ENCODE data around the gene CDC5L.

The CDC5L gene

DNA sequence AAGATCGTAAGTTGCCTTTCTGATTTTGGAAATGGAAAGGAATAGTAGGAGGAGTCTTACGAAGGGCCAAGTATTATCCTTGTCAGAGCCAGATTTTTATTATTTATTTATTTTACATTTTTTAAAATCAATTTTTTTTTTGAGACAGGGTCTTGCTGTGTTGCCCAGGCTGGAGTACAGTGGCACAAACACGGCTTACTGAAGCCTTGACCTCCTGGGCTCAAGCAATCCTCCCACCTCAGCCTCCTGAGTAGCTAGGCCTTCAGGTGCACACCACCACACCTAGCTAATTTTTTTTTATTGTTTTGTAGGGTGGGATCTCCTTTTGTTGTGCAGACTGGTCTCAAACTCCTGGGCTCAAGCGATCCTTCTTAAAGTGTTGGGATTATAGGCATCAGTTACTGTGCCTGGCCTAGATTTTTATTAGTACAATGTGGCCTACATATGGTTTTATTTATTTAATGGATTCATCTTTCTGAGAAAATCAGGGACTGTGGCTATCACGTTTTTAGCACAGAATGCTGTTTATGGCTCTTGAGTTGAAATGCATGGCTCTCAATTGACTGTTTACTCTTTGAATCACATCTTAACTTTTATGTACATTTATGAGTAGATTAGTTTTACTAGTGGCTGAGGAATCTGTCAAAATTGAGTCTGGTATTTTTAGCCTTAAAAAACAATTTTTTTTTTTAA, 16.7 kb downstream of the CDC5L start:
- no peak for TF ChIP-seq HDGF (IDR thresholded peaks at IDR 0.05; ENCODE audit: borderline replicate concordance)
- TF ChIP-seq LEF1 (IDR thresholded peaks at IDR 0.05; ENCODE audit: borderline replicate concordance), result no peak
- TF ChIP-seq SUZ12 (IDR thresholded peaks at IDR 0.05), result no peak
- no peak for TF ChIP-seq ELF4 (IDR thresholded peaks at IDR 0.05)
- no peak for DNase-seq (ENCODE audit: extremely low spot score)
- POLR2A ChIA-PET, result no interaction called here
- CTCF ChIA-PET, result no interaction called here

DNA sequence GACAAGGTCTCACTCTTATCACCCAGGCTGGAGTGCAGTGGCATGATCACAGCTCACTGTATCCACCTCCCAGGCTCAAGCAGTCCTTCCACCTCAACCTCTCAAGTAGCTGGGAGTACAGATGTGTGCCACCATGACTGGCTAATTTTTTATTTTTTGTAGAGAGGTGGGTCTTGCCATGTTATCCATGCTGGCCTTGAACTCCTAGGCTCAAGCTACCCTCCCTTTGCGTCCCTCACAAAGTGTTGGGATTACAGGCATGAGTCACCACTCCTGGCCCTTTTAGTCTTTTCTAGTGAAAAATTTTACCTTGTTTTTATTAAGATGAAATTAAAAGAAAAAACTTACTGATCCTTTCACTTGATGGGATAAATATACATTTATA, 17.2 kb downstream of the CDC5L start:
- ChIA-PET POLR2A (no interaction called here), CTCF (no interaction called here)
- no peak for DNase-seq (ENCODE audit: extremely low spot score)
- no peak for TF ChIP-seq CTBP1 (IDR thresholded peaks at IDR 0.05; ENCODE audit: borderline replicate concordance)

DNA sequence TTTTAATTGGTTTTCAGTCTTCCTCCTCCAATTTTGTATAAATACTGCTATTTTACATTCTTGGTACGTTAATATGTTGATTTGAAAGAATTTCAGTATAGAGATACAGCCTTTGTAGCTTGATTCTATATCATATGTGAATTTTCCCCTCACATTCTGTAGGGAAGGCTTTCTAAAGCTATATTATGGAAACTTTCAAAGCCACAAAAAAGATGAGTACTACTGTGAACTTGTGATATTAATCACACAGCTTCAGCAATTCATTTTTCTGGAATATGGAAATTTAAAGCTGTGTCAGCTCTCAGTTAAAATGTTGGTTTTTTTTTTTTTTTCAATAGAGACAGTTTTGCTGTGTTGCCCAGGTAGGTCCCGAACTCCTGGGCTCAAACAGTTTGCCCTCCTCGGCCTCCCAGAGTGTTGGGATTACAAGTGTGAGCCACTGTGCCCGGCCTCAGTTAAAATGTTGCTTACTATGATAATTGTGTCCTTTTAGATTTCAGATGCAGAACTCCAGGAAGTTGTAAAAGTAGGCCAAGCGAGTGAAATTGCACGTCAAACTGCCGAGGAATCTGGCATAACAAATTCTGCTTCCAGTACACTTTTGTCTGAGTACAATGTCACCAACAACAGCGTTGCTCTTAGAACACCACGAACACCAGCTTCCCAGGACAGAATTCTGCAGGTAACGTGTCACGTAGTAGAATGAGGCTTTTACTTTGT, 20.6 kb downstream of the CDC5L start:
- CTCF ChIA-PET, result interaction anchor here (0.6 kb wide), 1 partner anchor 24 kb away, joined by 3 read pairs; no protein-coding TSS in a partner anchor
- POLR2A ChIA-PET, result interaction anchor here (2.6 kb wide), 1 partner anchor 21 kb away, joined by 8 read pairs; the partner anchor contains the start of gene CDC5L
- DNase-seq (ENCODE audit: extremely low spot score), result no peak
- TF ChIP-seq FOXM1 (IDR thresholded peaks at IDR 0.05; ENCODE audit: borderline replicate concordance) (no peak), BHLHE40 (IDR thresholded peaks at IDR 0.05; ENCODE audit: borderline replicate concordance) (no peak), FOXK2 (IDR thresholded peaks at IDR 0.05) (no peak), HDGF (IDR thresholded peaks at IDR 0.05; ENCODE audit: borderline replicate concordance) (no peak), L3MBTL2 (conservative IDR thresholded peaks at IDR 0.05) (no peak), SUZ12 (IDR thresholded peaks at IDR 0.05) (no peak), ELF4 (IDR thresholded peaks at IDR 0.05) (no peak), TARDBP (IDR thresholded peaks at IDR 0.05) (no peak), NFRKB (IDR thresholded peaks at IDR 0.05) (no peak), ARNT (IDR thresholded peaks at IDR 0.05) (no peak), FOXA1 (IDR thresholded peaks at IDR 0.05) (no peak)
- TF ChIP-seq, protein P1, sequence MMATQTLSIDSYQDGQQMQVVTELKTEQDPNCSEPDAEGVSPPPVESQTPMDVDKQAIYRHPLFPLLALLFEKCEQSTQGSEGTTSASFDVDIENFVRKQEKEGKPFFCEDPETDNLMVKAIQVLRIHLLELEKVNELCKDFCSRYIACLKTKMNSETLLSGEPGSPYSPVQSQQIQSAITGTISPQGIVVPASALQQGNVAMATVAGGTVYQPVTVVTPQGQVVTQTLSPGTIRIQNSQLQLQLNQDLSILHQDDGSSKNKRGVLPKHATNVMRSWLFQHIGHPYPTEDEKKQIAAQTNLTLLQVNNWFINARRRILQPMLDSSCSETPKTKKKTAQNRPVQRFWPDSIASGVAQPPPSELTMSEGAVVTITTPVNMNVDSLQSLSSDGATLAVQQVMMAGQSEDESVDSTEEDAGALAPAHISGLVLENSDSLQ (IDR thresholded peaks at IDR 0.05), result no peak

DNA sequence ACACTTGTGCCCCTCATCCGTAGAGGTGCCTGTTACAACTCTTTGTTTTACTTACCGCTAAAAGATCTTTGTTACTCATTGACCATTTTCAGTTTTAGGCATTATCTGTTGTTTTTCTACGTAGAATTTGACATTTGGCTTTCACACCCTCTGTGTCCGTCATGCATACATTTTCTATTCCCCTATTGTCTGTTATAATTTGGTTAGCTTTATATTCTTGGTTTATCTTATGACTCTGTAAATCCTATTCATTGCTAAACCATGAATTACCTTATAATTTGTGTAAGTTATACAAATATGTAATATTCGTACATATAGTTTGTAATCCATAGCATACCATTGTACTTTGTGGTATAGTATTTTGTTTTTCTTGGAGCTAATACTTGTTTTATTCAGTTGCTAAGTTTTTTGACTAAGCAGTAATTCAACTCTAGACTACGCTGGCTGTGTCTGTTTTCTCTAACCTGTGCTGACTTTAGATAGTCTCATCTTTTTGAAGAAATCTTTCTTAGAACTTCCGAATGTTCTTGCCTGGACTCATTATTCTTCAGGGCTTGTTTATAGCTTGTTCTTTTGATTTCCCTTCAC, 21.8 kb downstream of the CDC5L start:
- ChIA-PET CTCF (interaction anchor here (0.7 kb wide), 1 partner anchor 10 kb away, joined by 3 read pairs; no protein-coding TSS in a partner anchor), POLR2A (no interaction called here)
- no peak for DNase-seq (ENCODE audit: extremely low spot score)
- no peak for TF ChIP-seq FOXK2 (IDR thresholded peaks at IDR 0.05)
- no peak for TF ChIP-seq TARDBP (IDR thresholded peaks at IDR 0.05)
- no peak for TF ChIP-seq NFRKB (IDR thresholded peaks at IDR 0.05)
- no peak for TF ChIP-seq CTBP1 (IDR thresholded peaks at IDR 0.05; ENCODE audit: borderline replicate concordance)
- TF ChIP-seq HDGF (IDR thresholded peaks at IDR 0.05; ENCODE audit: borderline replicate concordance), result no peak
- no peak for TF ChIP-seq ZNF384 (IDR thresholded peaks at IDR 0.05)
- TF ChIP-seq, protein P1 (IDR thresholded peaks at IDR 0.05), result no peak
- no peak for TF ChIP-seq ELF4 (IDR thresholded peaks at IDR 0.05)
- TF ChIP-seq ARNT (IDR thresholded peaks at IDR 0.05), result no peak
- no peak for TF ChIP-seq FOXA1 (IDR thresholded peaks at IDR 0.05)
- TF ChIP-seq FOXM1 (IDR thresholded peaks at IDR 0.05; ENCODE audit: borderline replicate concordance), result no peak
- TF ChIP-seq SUZ12 (IDR thresholded peaks at IDR 0.05), result no peak
- no peak for TF ChIP-seq SP1 (IDR thresholded peaks at IDR 0.05)
- TF ChIP-seq L3MBTL2 (conservative IDR thresholded peaks at IDR 0.05), result no peak
- no peak for TF ChIP-seq BHLHE40 (IDR thresholded peaks at IDR 0.05; ENCODE audit: borderline replicate concordance)
- TF ChIP-seq LEF1 (IDR thresholded peaks at IDR 0.05; ENCODE audit: borderline replicate concordance), result no peak

DNA sequence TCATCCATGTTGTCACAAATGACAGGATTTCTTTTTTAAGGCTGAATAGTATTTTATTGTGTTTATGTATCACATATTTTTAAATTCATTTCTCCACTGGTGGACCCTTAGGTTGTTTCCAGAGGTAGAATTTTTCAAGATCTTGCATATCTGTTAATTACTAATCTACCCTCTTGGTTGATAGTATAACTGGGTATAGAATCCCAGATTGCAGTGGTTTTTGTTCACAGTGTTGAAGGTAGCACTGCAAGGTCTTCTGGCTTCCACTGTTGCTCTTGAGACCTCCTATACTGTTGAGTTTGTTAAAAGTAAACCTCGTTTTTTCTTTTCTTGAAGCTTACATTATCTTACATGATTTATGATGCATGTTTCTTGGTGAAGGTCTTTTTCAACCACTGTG, 22.9 kb downstream of the CDC5L start:
- no peak for DNase-seq (ENCODE audit: extremely low spot score)
- ChIA-PET CTCF (no interaction called here), POLR2A (no interaction called here)
- no peak for TF ChIP-seq LEF1 (IDR thresholded peaks at IDR 0.05; ENCODE audit: borderline replicate concordance)
- no peak for TF ChIP-seq HDGF (IDR thresholded peaks at IDR 0.05; ENCODE audit: borderline replicate concordance)
- no peak for TF ChIP-seq NFRKB (IDR thresholded peaks at IDR 0.05)
- TF ChIP-seq FOXK2 (IDR thresholded peaks at IDR 0.05), result no peak

DNA sequence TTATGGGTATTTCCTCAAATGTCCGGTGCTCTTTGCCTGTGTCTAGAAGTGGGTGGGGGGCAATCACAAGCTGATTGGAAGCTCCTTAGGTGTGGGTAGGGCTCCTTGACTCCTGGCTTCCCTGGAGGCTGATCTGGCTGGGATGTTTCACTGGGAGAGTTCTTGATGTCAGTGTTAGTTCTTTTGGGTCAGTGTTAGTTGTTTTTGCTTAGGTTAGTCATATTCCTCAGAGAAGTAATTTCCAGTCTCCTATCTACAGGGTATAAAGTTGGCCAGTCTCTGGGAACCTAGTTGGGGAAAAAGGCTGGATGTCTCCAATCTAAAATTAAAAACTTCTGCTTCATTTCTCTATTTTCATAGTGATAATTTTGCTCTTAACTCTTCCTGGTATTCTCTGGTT, 23.6 kb downstream of the CDC5L start:
- POLR2A ChIA-PET, result no interaction called here
- no peak for TF ChIP-seq ELF4 (IDR thresholded peaks at IDR 0.05)
- TF ChIP-seq ARNT (IDR thresholded peaks at IDR 0.05), result no peak
- no peak for TF ChIP-seq NFRKB (IDR thresholded peaks at IDR 0.05)
- no peak for TF ChIP-seq SUZ12 (IDR thresholded peaks at IDR 0.05)
- TF ChIP-seq, protein P1 (IDR thresholded peaks at IDR 0.05), result no peak
- no peak for TF ChIP-seq LEF1 (IDR thresholded peaks at IDR 0.05; ENCODE audit: borderline replicate concordance)
- TF ChIP-seq FOXK2 (IDR thresholded peaks at IDR 0.05), result no peak
- TF ChIP-seq CTBP1 (IDR thresholded peaks at IDR 0.05; ENCODE audit: borderline replicate concordance), result no peak
- no peak for TF ChIP-seq HDGF (IDR thresholded peaks at IDR 0.05; ENCODE audit: borderline replicate concordance)
- no peak for TF ChIP-seq SP1 (IDR thresholded peaks at IDR 0.05)
- no peak for TF ChIP-seq BHLHE40 (IDR thresholded peaks at IDR 0.05; ENCODE audit: borderline replicate concordance)
- CTCF ChIA-PET, result interaction anchor here (0.6 kb wide), 1 partner anchor 67 kb away, joined by 3 read pairs; no protein-coding TSS in a partner anchor
- DNase-seq (ENCODE audit: extremely low spot score), result no peak

All from HEK293T (cell line).